K562 (cell line): ENCODE measurements around the gene PPP1R14C. TPM values are rescaled to one million over a fixed set of nuclear protein-coding genes. Genes with fewer than 3 reads are reported as not detected.

Experiments
- ADNP ChIP-seq: fragments of 200-800 bp; sonication (Bioruptor generic); IDR thresholded peaks from 2 replicates; pipeline ENCODE4 v1.6.1; 2016; ENCODE audit warnings: missing genetic modification characterization, missing compliant biosample characterization
- CBFA2T3 ChIP-seq: fragments of 450-650 bp; IDR thresholded peaks from 2 replicates; pipeline ENCODE4 v1.6.1; 2017
- DEAF1 ChIP-seq: fragments of 450-650 bp; formaldehyde crosslinking; IDR thresholded peaks from 2 replicates; pipeline ENCODE4 v1.4.0; 2020; ENCODE audit warnings: mild to moderate bottlenecking, moderate library complexity
- PBX2 ChIP-seq, 2 experiments: IDR thresholded peaks in 1 of 2; conservative IDR thresholded peaks in 1 of 2; 2 replicates each; pipeline ENCODE4 v1.6.1; 2016; ENCODE audit warnings: low read depth in 2 of 2, mild to moderate bottlenecking in 1 of 2, missing compliant biosample characterization in 1 of 2, missing genetic modification characterization in 1 of 2, moderate library complexity in 1 of 2
- PKNOX1 ChIP-seq: fragments of 450-650 bp; IDR thresholded peaks from 2 replicates; pipeline ENCODE4 v1.6.1; 2016
- polyA plus RNA-seq, 8 experiments: library from polyadenylated mRNA; depleted of rRNA in 4 of 8; stranded (reverse) in 5 of 8; unstranded in 3 of 8; fragments of >200 nt; fragmentation: Nextera tagmentation in 2 of 8; fragmentation: Illumina TruSeq in 1 of 8; extraction: Ambion mirVana in 2 of 8; extraction: Trizol in 1 of 8; gene quantifications; 2 replicates each; pipeline versions ENCODE4 v1.2.1 to v1.2.3, GENCODE V29; 2011 to 2014; ENCODE audit warnings: inconsistent platforms in 1 of 8, missing spikeins in 1 of 8
- total RNA-seq, 7 experiments: library from RNA; depleted of rRNA in 6 of 7; stranded (reverse); fragments of >200 nt in 6 of 7; fragmentation: Illumina TruSeq in 2 of 7; extraction: Trizol in 2 of 7; gene quantifications; 2 replicates each; pipeline versions ENCODE4 v1.2.1 to v1.2.3, GENCODE V29; 2011 to 2021; ENCODE audit warnings: low replicate concordance in 1 of 7

PPP1R14C gene
- total and polyA plus RNA-seq, 9 of the 15 experiments (the other 6 are each of a cell fraction or from before 2014, with no cell fraction given) = 4.5 to 16.6 (median 11.9) TPM

- no peak for TF ChIP-seq DEAF1
- no peak for TF ChIP-seq PBX2 (CRISPR knock-in tag; IDR thresholded peaks at IDR 0.05; ENCODE audit: low read depth)
- peak; percentile 47; the same call in 1 of the 2 replicates for TF ChIP-seq PBX2 (tag; conservative IDR thresholded peaks at IDR 0.05; ENCODE audit: low read depth)
- TF ChIP-seq PKNOX1 = peak; percentile 44; the same call in 1 of the 2 replicates
- TF ChIP-seq ADNP (tag) = 0 out of 2 replicates have a peak, but pooled peaks have one; percentile 29
- TF ChIP-seq CBFA2T3 = peak; percentile 48; the same call in 1 of the 2 replicates
Observed at GRCh38 chr6:150156460-150156859, 13.6 kb downstream of the PPP1R14C start (continued).
